Urinary bladder (tissue), 4 donors: Measurements from ENCODE around the gene SLC16A12. TPM values are rescaled to one million over a fixed set of nuclear protein-coding genes. Genes with fewer than 3 reads are reported as not detected.

Experiments used
- DNase-seq: peaks from one replicate; pipeline ENCODE4 v3.0.0-alpha.2; 2015; ENCODE audit errors: extremely low spot score
- H3K27ac ChIP-seq: one replicate; pipeline ENCODE4 v1.5.1; 2013; ENCODE audit warnings: low read depth, mild to moderate bottlenecking, moderate library complexity
- H3K36me3 ChIP-seq: one replicate; pipeline ENCODE4 v1.6.1; 2013; ENCODE audit warnings: mild to moderate bottlenecking, moderate library complexity; ENCODE audit not compliant: insufficient read depth
- H3K4me1 ChIP-seq: one replicate; pipeline ENCODE4 v1.6.1; 2013; ENCODE audit warnings: mild to moderate bottlenecking, moderate library complexity; ENCODE audit not compliant: insufficient read depth
- H3K4me3 ChIP-seq: one replicate; pipeline ENCODE4 v1.5.1; 2013; ENCODE audit warnings: low read depth, low read length
- WGBS: extraction: QIAGEN DNeasy Blood & Tissue Kit; methylation state at CpG from one replicate; pipeline ENCODE4 v1.1.7; 2013; 5-methylcytosine and 5-hydroxymethylcytosine counted together
- polyA plus RNA-seq: library from polyadenylated mRNA; stranded (reverse); fragments of 200-250 nt; gene quantifications from one replicate; pipeline ENCODE4 v1.2.3, GENCODE V29; 2013
- total RNA-seq: library from RNA; depleted of rRNA; stranded (reverse); fragments of >200 nt; gene quantifications from one replicate; pipeline ENCODE4 v1.2.3, GENCODE V29; 2014
- donor health status: healthy with polysubstance abuse.
- donor health status: healthy.

SLC16A12 gene
- total and polyA plus RNA-seq, 2 donors = 1.1 to 4.2 TPM

- Histone ChIP-seq H3K4me3 (no peak overlapping the region), H3K4me1 (no peaks in the 10 kb centered on the region), H3K36me3 (no peaks in the 10 kb centered on the region), H3K27ac (no peak overlapping the region)
- no peak for DNase-seq
- 88% methylated on average over 4 of the region's 4 CpGs for whole genome bisulfite sequencing
Measured at GRCh38 chr10:89384474-89385340, 150.7 kb downstream of the SLC16A12 start.

DNA sequence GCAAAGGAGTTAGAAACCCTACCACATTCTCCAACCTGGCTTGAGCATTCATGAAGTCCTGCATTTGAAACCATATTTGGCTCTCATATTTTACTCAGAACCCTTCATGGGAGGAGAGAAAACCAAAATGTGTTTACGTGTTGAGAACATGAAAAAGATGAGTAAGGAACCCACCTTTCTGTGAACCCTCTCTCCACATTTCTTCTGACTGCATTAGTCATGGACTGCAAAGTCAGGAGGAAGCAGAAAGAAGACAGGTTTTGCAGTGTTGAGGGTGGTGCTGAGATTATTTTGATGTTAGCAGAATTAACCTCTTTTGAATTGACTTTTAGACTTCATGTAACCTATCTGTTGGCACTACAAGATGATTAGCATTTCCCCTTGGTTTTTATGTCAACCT is 152.6 kb downstream of the SLC16A12 start:
- Histone ChIP-seq H3K27ac (no peak overlapping the region), H3K4me3 (no peak overlapping the region)
- WGBS = 88% methylated on average over 1 of the region's 1 CpG

More for the DNA sequence above, 152.6 kb downstream of the SLC16A12 start:
- no peaks in the 10 kb centered on the region for H3K4me1 ChIP-seq
- no peak for DNase-seq
- no peaks in the 10 kb centered on the region for H3K36me3 ChIP-seq

Other genes starting within 250 kb of the SLC16A12 start
- 18.7 TPM for gene IFIT2, start 233.5 kb downstream of the SLC16A12 start, total RNA-seq
- 3.7 TPM for gene IFIT2, start 233.5 kb downstream of the SLC16A12 start, polyA plus RNA-seq
- gene IFIT3, start 207.6 kb downstream of the SLC16A12 start, total RNA-seq = 23.4 TPM
- 11.2 TPM for gene IFIT3, start 207.6 kb downstream of the SLC16A12 start, polyA plus RNA-seq
- 2.2 TPM for gene IFIT1B, start 157.5 kb downstream of the SLC16A12 start, total RNA-seq
- gene IFIT1B, start 157.5 kb downstream of the SLC16A12 start, polyA plus RNA-seq = not detected
- 40.8 TPM for gene IFIT1, start 143.0 kb downstream of the SLC16A12 start, total RNA-seq
- gene IFIT1, start 143.0 kb downstream of the SLC16A12 start, polyA plus RNA-seq = 14.1 TPM
- gene IFIT5, start 121.0 kb downstream of the SLC16A12 start, total RNA-seq = 34.9 TPM
- 12.3 TPM for gene IFIT5, start 121.0 kb downstream of the SLC16A12 start, polyA plus RNA-seq
- 11.6 TPM for gene PANK1, start 109.6 kb upstream of the SLC16A12 start, total RNA-seq
- 2.5 TPM for gene PANK1, start 109.6 kb upstream of the SLC16A12 start, polyA plus RNA-seq
- gene KIF20B, start 166.0 kb upstream of the SLC16A12 start, total RNA-seq = 24.5 TPM
- gene KIF20B, start 166.0 kb upstream of the SLC16A12 start, polyA plus RNA-seq = 2.4 TPM